Osteoblast (primary cell): ENCODE results near the gene MLLT11. TPM values are rescaled to one million over a fixed set of nuclear protein-coding genes. Genes with fewer than 3 reads are reported as not detected.
"Not testable (repeated sequence)": the region's sequence is repeated elsewhere in the genome, so short reads cannot be mapped to it uniquely, and the experiment has no call there.

Experiments
- DNase-seq: peaks from one replicate; pipeline ENCODE4 v3.0.0; 2011; ENCODE audit warnings: low spot score, mixed read lengths; ENCODE audit not compliant: insufficient read length; ENCODE audit errors: missing footprints
- H2AFZ ChIP-seq: 2 replicates; pipeline ENCODE4 v1.6.0; 2011; ENCODE audit warnings: mild to moderate bottlenecking, low read length
- H3K27ac ChIP-seq: 2 replicates; pipeline ENCODE4 v1.5.1; 2011; ENCODE audit warnings: mild to moderate bottlenecking, low read depth, low read length, moderate library complexity
- H3K27me3 ChIP-seq: 2 replicates; pipeline ENCODE4 v1.6.0; 2012; ENCODE audit warnings: mild to moderate bottlenecking, control low read depth, inconsistent platforms, low read length, moderate library complexity; ENCODE audit not compliant: insufficient read depth
- H3K36me3 ChIP-seq: 2 replicates; pipeline ENCODE4 v1.5.1; 2011; ENCODE audit warnings: mild to moderate bottlenecking, low read length, control low read depth, moderate library complexity; ENCODE audit not compliant: insufficient read depth
- H3K4me1 ChIP-seq: 2 replicates; pipeline ENCODE4 v1.5.1; 2011; ENCODE audit warnings: mild to moderate bottlenecking, low read length, control low read depth, moderate library complexity; ENCODE audit not compliant: insufficient read depth
- H3K4me2 ChIP-seq: 2 replicates; pipeline ENCODE4 v1.6.0; 2011; ENCODE audit warnings: mild to moderate bottlenecking, low read length; ENCODE audit not compliant: insufficient read depth
- H3K4me3 ChIP-seq: fragments of 200-600 bp; sonication (generic); 3 replicates; pipeline ENCODE4 v1.5.1; 2012; ENCODE audit warnings: mild to moderate bottlenecking, low read length, inconsistent platforms; ENCODE audit not compliant: insufficient read depth
- H3K79me2 ChIP-seq: 2 replicates; pipeline ENCODE4 v1.6.0; 2012; ENCODE audit warnings: mild to moderate bottlenecking, low read length, control low read depth, inconsistent platforms; ENCODE audit not compliant: insufficient read depth
- H3K9me3 ChIP-seq: 2 replicates; pipeline ENCODE4 v1.5.1; 2011; ENCODE audit warnings: low read depth, low read length, control low read depth
- H4K20me1 ChIP-seq: 2 replicates; pipeline ENCODE4 v1.6.0; 2012; ENCODE audit warnings: mild to moderate bottlenecking, low read length, control low read depth; ENCODE audit not compliant: insufficient read depth
- total RNA-seq: library from RNA; depleted of rRNA; stranded (reverse); fragments of >200 nt; gene quantifications from 2 replicates; pipeline ENCODE4 v1.2.3, GENCODE V29; 2012
- TF ChIP-seq, protein P1 (sequence below): IDR thresholded peaks from 2 replicates; pipeline ENCODE4 v1.5.1; 2011; ENCODE audit warnings: mild to moderate bottlenecking, low read depth, low read length, moderate library complexity; ENCODE audit errors: extremely low read depth

MLLT11 gene
- total RNA-seq, 1 donor: 1.4 TPM

DNA sequence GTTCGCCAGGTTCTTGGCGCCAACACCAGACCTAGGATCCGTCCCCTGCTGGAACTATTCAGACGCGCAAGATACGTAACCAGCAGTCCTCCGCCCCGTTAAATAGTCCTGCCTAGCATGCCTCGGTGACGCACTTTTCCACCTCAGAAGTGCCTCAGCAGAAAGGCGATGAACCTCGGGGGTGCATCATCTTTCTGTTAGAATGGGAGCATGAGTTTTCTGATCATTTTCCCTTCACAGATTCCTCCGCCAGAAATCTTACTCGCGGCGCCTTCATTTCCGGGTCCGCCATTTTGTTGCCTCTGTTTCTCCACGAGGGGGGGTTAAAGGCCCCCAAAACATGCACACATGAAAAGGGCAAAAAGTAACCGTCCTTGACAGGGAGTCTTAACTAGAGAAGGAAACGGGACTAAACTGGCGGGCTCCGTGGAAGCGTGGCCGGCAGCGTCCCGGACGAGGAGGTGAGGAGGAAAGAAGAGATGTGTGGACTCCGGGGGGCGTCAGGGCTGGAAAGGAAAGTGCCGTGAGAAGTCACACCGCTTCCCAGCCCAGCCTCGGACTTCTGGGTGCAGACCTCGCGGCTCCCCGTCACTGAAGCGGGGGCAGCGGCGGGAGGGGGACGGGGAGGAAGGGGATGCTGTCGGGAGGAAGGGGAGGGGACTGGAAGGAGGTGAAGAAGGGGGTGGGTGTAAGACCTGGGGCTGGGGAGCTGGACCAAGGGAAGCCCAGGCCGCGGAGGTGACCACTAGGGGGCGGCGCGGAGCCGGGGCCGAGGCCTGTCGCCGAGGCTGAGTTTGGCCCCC, 10.5 kb downstream of the MLLT11 start, which contains the start of gene GABPB2:
TSS of gene GABPB2 (plus strand) at position 288 of the 803 bp plus-strand sequence. CDS start 17,429 bp downstream, outside the sequence.
- Histone ChIP-seq H3K4me3 (peak within 1 kb of the TSS; percentile 96), H3K27ac (peak within 1 kb of the TSS; percentile 97), H3K4me2 (peak within 1 kb of the TSS; percentile 99), H2AFZ (peak within 1 kb of the TSS; percentile 89), H3K36me3 (peaks cover 13% of the 10 kb centered on the region), H3K27me3 (no peaks in the 10 kb centered on the region), H3K79me2 (peaks cover 23% of the 10 kb centered on the region), H3K9me3 (no peaks in the 10 kb centered on the region), H4K20me1 (no peaks in the 10 kb centered on the region), H3K4me1 (peaks cover 7% of the 10 kb centered on the region)
- TF ChIP-seq, protein P1, sequence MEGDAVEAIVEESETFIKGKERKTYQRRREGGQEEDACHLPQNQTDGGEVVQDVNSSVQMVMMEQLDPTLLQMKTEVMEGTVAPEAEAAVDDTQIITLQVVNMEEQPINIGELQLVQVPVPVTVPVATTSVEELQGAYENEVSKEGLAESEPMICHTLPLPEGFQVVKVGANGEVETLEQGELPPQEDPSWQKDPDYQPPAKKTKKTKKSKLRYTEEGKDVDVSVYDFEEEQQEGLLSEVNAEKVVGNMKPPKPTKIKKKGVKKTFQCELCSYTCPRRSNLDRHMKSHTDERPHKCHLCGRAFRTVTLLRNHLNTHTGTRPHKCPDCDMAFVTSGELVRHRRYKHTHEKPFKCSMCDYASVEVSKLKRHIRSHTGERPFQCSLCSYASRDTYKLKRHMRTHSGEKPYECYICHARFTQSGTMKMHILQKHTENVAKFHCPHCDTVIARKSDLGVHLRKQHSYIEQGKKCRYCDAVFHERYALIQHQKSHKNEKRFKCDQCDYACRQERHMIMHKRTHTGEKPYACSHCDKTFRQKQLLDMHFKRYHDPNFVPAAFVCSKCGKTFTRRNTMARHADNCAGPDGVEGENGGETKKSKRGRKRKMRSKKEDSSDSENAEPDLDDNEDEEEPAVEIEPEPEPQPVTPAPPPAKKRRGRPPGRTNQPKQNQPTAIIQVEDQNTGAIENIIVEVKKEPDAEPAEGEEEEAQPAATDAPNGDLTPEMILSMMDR: peak; percentile 61
- peak; percentile 96 for DNase-seq

DNA sequence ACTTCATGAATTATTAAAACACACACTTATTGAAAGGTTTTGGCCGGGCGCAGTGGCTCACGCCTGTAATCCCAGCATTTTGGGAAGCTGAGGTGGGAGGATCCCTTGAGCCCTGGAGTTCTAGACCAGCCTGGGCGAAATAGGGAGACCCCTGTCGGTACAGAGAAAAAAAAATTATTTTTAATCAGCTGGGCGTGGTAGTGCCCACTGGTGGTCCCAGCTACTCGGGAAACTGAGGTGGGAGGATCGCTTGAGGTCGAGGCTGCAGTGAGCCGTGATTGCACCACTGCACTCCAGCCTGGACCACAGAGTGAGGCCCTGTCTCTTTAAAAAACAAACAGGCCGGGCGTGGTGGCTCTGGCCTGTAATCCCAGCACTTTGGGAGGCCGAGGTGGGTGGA, 12.0 kb downstream of the MLLT11 start:
- H3K9me3 ChIP-seq: no peaks in the 10 kb centered on the region
- no peak for DNase-seq
- H2AFZ ChIP-seq: no peak overlapping the region
- no peaks in the 10 kb centered on the region for H3K27me3 ChIP-seq
- H3K4me1 ChIP-seq: peaks cover 7% of the 10 kb centered on the region
- H4K20me1 ChIP-seq: no peaks in the 10 kb centered on the region
- H3K4me3 ChIP-seq: no peak overlapping the region
- H3K36me3 ChIP-seq: peaks cover 10% of the 10 kb centered on the region
- peaks cover 12% of the 10 kb centered on the region for H3K79me2 ChIP-seq
- H3K27ac ChIP-seq: no peak overlapping the region
- peak overlapping the region; percentile 99 for H3K4me2 ChIP-seq
- TF ChIP-seq, protein P1: no peak

- Histone ChIP-seq H3K36me3 (no peaks in the 10 kb centered on the region), H3K4me2 (no peak overlapping the region), H3K27ac (no peak overlapping the region), H3K9me3 (no peaks in the 10 kb centered on the region), H3K27me3 (no peaks in the 10 kb centered on the region), H3K4me3 (no peak overlapping the region), H3K79me2 (no peaks in the 10 kb centered on the region), H2AFZ (no peak overlapping the region), H3K4me1 (no peaks in the 10 kb centered on the region), H4K20me1 (no peaks in the 10 kb centered on the region)
- no peak for DNase-seq
- TF ChIP-seq, protein P1: no peak
Observed at GRCh38 chr1:151085953-151086559, 25.9 kb downstream of the MLLT11 start.

GRCh38 chr1:151097426-151097825, 37.2 kb downstream of the MLLT11 start:
- not testable (repeated sequence) for DNase-seq, H3K9me3 ChIP-seq

More at GRCh38 chr1:151097426-151097825, 37.2 kb downstream of the MLLT11 start:
- H3K36me3 ChIP-seq, H3K27ac ChIP-seq, H3K27me3 ChIP-seq, H2AFZ ChIP-seq, H3K79me2 ChIP-seq, H4K20me1 ChIP-seq, H3K4me3 ChIP-seq, H3K4me2 ChIP-seq, H3K4me1 ChIP-seq: not testable (repeated sequence)
